ENCODE data around the gene CADM2.

CADM2 gene

DNA sequence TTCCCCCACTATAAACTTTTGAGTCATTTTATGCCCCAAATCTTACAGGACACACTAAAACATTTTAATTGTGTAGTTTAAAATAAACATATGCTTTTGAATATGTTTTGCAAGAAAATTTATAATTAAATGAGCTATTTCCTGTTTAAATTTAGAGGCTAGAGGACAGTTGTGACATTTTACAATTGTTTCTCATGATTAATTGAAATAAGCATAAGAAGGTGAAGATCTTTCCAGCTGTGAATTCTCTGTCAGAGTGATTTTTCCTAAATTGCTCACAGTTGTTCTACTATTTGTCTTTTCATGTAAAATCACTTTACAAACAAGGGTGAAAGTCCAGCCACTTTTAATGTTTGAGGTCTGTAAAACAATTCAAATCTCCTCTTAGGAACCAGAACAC is 892.3 kb downstream of the CADM2 start:
- no peak for DNase-seq (ENCODE audit: low read depth)
- H3K4me3 ChIP-seq (ENCODE audit: low read depth, low read length) = no peak overlapping the region
- TF ChIP-seq, protein P1, sequence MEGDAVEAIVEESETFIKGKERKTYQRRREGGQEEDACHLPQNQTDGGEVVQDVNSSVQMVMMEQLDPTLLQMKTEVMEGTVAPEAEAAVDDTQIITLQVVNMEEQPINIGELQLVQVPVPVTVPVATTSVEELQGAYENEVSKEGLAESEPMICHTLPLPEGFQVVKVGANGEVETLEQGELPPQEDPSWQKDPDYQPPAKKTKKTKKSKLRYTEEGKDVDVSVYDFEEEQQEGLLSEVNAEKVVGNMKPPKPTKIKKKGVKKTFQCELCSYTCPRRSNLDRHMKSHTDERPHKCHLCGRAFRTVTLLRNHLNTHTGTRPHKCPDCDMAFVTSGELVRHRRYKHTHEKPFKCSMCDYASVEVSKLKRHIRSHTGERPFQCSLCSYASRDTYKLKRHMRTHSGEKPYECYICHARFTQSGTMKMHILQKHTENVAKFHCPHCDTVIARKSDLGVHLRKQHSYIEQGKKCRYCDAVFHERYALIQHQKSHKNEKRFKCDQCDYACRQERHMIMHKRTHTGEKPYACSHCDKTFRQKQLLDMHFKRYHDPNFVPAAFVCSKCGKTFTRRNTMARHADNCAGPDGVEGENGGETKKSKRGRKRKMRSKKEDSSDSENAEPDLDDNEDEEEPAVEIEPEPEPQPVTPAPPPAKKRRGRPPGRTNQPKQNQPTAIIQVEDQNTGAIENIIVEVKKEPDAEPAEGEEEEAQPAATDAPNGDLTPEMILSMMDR (conservative IDR thresholded peaks at IDR 0.05; ENCODE audit: low read depth, low read length) = no peak

DNA sequence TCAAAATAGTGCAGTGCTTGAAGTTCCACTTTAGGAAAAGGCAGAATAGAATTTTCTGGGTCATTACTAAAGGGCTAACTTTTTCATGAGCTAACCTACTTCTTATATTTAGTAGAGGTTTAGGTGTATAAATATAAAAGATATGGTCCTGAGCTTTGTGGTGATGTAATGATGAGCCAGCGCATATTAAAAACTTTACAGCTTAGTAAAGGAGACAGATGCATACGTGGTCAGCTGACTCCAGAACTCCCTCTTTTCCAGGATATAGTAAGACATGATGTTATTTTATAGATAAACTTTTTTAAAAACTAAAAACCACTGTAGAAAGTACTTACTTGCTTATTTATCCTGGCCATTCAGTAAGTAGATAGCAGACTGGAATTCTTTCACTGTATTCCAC is 895.0 kb downstream of the CADM2 start:
- TF ChIP-seq, protein P1 (conservative IDR thresholded peaks at IDR 0.05; ENCODE audit: low read depth, low read length) = no peak
- no peak overlapping the region for H3K4me3 ChIP-seq (ENCODE audit: low read depth, low read length)

DNA sequence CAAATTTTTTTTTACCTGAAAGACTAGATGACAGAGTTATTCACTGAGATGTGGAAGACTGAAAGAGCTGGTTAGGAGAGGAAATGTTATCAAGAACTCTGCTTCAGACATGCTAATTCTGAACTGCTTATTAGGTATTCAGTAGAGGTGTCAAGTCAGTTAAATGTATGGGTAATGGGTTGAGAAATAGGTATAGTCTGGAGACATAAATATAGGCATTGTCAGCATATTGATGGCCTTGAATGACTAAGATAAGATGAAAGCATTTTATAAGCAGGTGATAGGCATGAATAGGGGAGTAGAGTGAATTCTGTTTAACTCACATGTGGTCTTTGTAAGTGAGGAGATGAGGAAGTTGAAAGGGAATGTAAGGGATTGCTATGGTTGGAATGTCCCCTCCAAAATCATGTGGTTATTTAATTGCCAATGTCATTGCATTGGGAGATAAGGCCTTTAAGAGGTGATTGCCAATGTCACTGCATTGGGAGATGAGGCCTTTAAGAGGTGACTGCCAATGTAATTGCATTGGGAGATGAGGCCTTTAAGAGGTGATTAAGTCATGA is 904.2 kb downstream of the CADM2 start:
- DNase-seq (ENCODE audit: low read depth) = no peak
- no peak overlapping the region for H3K4me3 ChIP-seq (ENCODE audit: low read depth, low read length)
- TF ChIP-seq, protein P1 (conservative IDR thresholded peaks at IDR 0.05; ENCODE audit: low read depth, low read length) = no peak

More for the DNA sequence above, 895.0 kb downstream of the CADM2 start:
- no peak for DNase-seq (ENCODE audit: low read depth)

DNA sequence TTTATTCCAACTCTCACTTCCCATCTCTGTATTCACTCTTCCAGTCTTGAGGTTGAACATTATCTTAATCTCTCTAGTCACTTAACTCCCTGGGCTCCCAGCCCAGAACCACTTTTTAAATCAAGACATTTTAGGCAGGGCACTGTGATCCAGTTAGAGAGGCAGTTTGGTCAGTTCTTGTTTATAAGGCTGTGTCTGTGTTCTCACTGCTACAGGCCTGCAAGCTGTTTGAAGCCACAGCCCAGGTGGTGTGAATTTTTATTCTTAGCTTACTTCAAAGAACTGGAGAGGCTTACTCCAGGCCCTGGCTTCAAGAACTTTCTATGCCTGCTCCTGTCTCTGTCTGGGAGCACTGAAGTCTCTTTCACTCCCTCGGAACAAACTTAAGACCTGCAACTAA is 906.1 kb downstream of the CADM2 start:
- TF ChIP-seq, protein P1 (conservative IDR thresholded peaks at IDR 0.05; ENCODE audit: low read depth, low read length) = no peak
- DNase-seq (ENCODE audit: low read depth) = no peak

DNA sequence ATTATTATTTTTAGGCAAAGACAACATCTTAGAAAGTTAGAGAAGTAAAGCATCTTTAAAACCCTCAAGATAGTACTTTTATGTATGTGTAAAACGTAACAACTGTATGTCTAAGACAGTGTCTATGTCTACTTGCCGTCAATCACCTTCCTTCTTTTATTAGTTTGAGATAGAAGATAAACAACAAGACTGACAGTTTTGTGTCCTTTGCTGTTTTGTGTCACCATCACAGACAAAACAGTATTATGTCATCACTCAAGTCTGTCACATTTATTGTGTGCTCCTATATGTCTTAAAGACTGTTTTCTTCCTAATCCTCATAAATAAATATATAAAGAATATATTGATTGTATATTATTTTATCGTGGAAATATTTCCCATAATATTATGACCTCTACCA is 908.3 kb downstream of the CADM2 start:
- no peak overlapping the region for H3K4me3 ChIP-seq (ENCODE audit: low read depth, low read length)

More for the DNA sequence above, 906.1 kb downstream of the CADM2 start:
- no peak overlapping the region for H3K4me3 ChIP-seq (ENCODE audit: low read depth, low read length)

DNA sequence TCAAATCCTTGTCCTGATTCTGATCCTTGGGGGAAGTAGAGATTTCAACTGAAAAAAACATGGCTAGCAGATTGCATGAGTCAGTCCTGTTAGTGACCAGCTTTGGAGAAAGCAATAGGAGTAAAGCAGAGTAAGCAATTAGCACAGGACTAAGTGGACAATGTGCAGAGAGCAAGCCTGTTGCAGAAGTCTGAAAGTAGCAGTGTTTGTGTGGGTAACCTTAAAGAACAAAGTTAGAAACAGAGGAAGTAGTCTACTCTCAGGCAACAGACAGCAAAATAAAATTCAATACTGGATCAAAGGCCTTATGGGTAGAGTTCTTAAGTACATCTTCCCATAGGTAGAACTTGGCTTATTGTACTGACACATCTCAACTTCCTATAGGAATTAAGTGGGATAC is 916.8 kb downstream of the CADM2 start:
- DNase-seq (ENCODE audit: low read depth) = no peak
- no peak overlapping the region for H3K4me3 ChIP-seq (ENCODE audit: low read depth, low read length)
- TF ChIP-seq, protein P1 (conservative IDR thresholded peaks at IDR 0.05; ENCODE audit: low read depth, low read length) = no peak

More for the DNA sequence above, 908.3 kb downstream of the CADM2 start:
- DNase-seq (ENCODE audit: low read depth) = no peak
- TF ChIP-seq, protein P1 (conservative IDR thresholded peaks at IDR 0.05; ENCODE audit: low read depth, low read length) = no peak

DNA sequence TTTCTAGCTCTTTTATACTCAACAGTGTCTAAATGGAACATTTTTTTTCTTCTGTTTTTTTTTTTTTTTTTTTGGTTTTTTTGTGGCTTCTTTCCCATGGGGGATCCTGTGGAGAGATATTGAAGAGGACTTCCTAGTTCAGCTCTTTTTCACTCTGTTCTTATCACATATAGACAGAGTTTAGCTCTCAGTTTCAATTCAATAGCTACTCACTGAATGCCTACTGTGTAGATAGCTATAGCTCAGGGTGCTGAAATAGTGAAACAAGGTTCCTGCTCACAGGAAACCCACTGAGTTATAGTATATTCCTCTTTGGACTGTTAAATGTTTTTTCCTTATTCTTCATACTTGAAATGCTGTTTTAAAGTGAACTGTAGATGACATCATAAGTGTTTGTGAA is 918.8 kb downstream of the CADM2 start:
- H3K4me3 ChIP-seq (ENCODE audit: low read depth, low read length) = no peak overlapping the region
- no peak for DNase-seq (ENCODE audit: low read depth)
- TF ChIP-seq, protein P1 (conservative IDR thresholded peaks at IDR 0.05; ENCODE audit: low read depth, low read length) = no peak

All from choroid plexus epithelial cell (primary cell).